ENCODE results near the gene EFNA5. TPM values are rescaled to one million over a fixed set of nuclear protein-coding genes. Genes with fewer than 3 reads are reported as not detected.

EFNA5 gene
- total RNA-seq, 4 donors from 2014 or later: 7.7 to 18.6 (median 9.9) TPM

GRCh38 chr5:107594253-107595045, 76.3 kb downstream of the EFNA5 start:
- TF ChIP-seq CTCF (IDR thresholded peaks at IDR 0.05; ENCODE audit: low read depth): no peak

- no peak for TF ChIP-seq CTCF (IDR thresholded peaks at IDR 0.05; ENCODE audit: low read depth)
Measured at GRCh38 chr5:107593009-107593408, 77.7 kb downstream of the EFNA5 start.

- TF ChIP-seq CTCF (IDR thresholded peaks at IDR 0.05; ENCODE audit: low read depth): no peak
Measured at GRCh38 chr5:107592515-107592914, 78.2 kb downstream of the EFNA5 start.

- no peak for TF ChIP-seq CTCF (IDR thresholded peaks at IDR 0.05; ENCODE audit: low read depth)
Measured at GRCh38 chr5:107590686-107591085, 80.1 kb downstream of the EFNA5 start.

- TF ChIP-seq CTCF (IDR thresholded peaks at IDR 0.05; ENCODE audit: low read depth): no peak
Measured at GRCh38 chr5:107589520-107590193, 81.1 kb downstream of the EFNA5 start.

- no peak for TF ChIP-seq CTCF (IDR thresholded peaks at IDR 0.05; ENCODE audit: low read depth)
Measured at GRCh38 chr5:107582625-107583024, 88.1 kb downstream of the EFNA5 start.
